Progenitor cell of endocrine pancreas (in vitro differentiated cells): Measurements from ENCODE around the gene CCND2. TPM values are rescaled to one million over a fixed set of nuclear protein-coding genes. Genes with fewer than 3 reads are reported as not detected.
A peak's percentile ranks its signal among the peaks of the same experiment; 100 is the strongest.

Source experiments
- DNase-seq: peaks from one replicate; pipeline ENCODE4 v3.0.0; 2021; ENCODE audit warnings: low spot score; ENCODE audit not compliant: unreplicated experiment
- H3K27ac Mint-ChIP-seq: 2 replicates; pipeline ENCODE4 v1.8.0; 2021; ENCODE audit warnings: mild to moderate bottlenecking, moderate library complexity, mixed read lengths
- H3K27me3 Mint-ChIP-seq: 2 replicates; pipeline ENCODE4 v1.8.0; 2021; ENCODE audit warnings: mixed read lengths
- H3K36me3 Mint-ChIP-seq: 2 replicates; pipeline ENCODE4 v1.8.0; 2022; ENCODE audit warnings: mixed read lengths; ENCODE audit not compliant: insufficient read depth
- H3K4me1 Mint-ChIP-seq: 2 replicates; pipeline ENCODE4 v1.8.0; 2021; ENCODE audit warnings: low read depth, mixed read lengths
- H3K4me3 Mint-ChIP-seq: 2 replicates; pipeline ENCODE4 v1.8.0; 2021; ENCODE audit warnings: low read depth, mild to moderate bottlenecking, moderate library complexity, mixed read lengths
- H3K9me3 Mint-ChIP-seq: 2 replicates; pipeline ENCODE4 v1.8.0; 2021; ENCODE audit warnings: low read depth, mixed read lengths
- CTCF ChIP-seq: fragments of 200-600 bp; sonication (generic); IDR thresholded peaks from one replicate; pipeline ENCODE4 v1.5.0; 2021; ENCODE audit warnings: antibody characterized with exemption, mild to moderate bottlenecking; ENCODE audit not compliant: unreplicated experiment
- total RNA-seq: library from RNA; stranded (reverse); gene quantifications from 2 replicates; pipeline ENCODE4 v1.2.1, GENCODE V29; 2021

CCND2 gene
- total RNA-seq, 1 donor from 2014 or later: 463 TPM

DNA sequence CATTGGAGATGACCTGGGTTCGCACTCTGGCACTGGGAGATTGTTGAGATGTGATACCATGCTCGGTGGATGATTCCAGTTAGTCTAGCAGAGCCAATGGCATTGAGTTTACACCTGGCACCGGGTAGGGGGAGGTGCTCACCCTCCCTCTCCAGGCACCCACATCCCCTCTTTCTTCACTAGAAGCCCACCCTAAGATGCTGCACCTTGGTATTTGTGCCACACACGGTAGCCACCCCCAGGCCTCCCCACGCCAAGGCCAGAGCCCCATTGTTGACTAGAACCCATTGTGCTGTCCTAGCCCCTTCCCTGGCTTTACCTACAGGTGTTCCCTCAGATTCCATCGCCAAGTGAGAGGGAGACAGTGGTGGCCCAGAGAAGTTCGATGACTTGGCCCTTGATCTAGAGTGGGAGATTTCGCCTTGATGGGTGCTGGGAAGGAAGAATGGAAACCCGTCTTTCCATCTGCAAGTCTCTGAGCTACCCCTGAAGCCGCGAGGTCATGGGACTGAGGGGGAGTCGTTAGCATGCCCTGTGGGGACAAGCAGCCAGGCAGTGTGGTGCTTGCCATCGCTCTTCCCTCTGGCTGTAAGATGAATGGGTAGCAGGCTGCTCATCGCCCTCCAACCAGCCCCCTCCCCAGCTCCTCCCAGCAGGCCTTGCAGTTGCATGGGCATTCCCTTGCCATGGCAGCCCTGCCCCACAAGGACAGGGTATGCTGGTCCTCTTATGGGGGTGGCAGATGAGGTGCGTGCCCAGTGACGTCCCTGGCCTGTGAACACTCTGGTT is 8.7 kb downstream of the CCND2 start:
- Mint-ChIP-seq H3K27ac (no peak overlapping the region), H3K4me3 (no peak overlapping the region), H3K27me3 (no peaks in the 10 kb centered on the region), H3K36me3 (peaks cover 64% of the 10 kb centered on the region), H3K9me3 (no peaks in the 10 kb centered on the region), H3K4me1 (peaks cover 28% of the 10 kb centered on the region)
- TF ChIP-seq CTCF: no peak
- DNase-seq: no peak

GRCh38 chr12:4282892-4283511 is 9.4 kb downstream of the CCND2 start:
- Mint-ChIP-seq H3K9me3 (no peaks in the 10 kb centered on the region), H3K4me3 (no peak overlapping the region), H3K4me1 (peaks cover 25% of the 10 kb centered on the region), H3K27me3 (no peaks in the 10 kb centered on the region), H3K36me3 (peaks cover 64% of the 10 kb centered on the region), H3K27ac (no peak overlapping the region)
- no peak for DNase-seq
- TF ChIP-seq CTCF: peak; percentile 36

- no peak for TF ChIP-seq CTCF
- H3K27ac Mint-ChIP-seq: peak overlapping the region; percentile 56
- no peak for DNase-seq
- no peak overlapping the region for H3K4me3 Mint-ChIP-seq
- H3K27me3 Mint-ChIP-seq: no peaks in the 10 kb centered on the region
- H3K4me1 Mint-ChIP-seq: peaks cover 24% of the 10 kb centered on the region
- H3K9me3 Mint-ChIP-seq: no peaks in the 10 kb centered on the region
- peaks cover 63% of the 10 kb centered on the region for H3K36me3 Mint-ChIP-seq
Observed at GRCh38 chr12:4283512-4284255, 10.1 kb downstream of the CCND2 start.

DNA sequence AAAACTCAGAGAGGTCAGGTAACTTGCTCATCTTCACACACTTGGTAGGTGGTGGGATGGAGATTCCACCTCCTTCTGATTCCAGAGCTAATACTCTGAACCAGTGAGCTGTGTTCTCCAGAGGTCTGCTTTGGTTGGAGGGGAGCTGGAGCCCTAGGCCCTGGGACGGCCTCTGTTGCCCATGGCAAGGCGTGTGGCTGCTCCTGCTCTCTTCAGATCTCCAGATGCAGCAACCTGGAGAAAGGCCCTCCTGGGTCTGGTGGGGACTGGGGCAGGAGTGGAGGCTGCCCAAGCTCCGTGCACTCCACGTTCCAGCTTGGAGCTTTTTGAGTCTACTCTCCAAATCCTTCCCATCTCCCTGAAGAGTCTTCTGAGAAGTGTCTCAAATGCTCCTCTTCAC is 10.7 kb downstream of the CCND2 start:
- TF ChIP-seq CTCF: no peak
- peaks cover 60% of the 10 kb centered on the region for H3K36me3 Mint-ChIP-seq
- peaks cover 19% of the 10 kb centered on the region for H3K4me1 Mint-ChIP-seq
- H3K9me3 Mint-ChIP-seq: no peaks in the 10 kb centered on the region
- H3K27me3 Mint-ChIP-seq: no peaks in the 10 kb centered on the region
- H3K27ac Mint-ChIP-seq: no peak overlapping the region
- DNase-seq: no peak
- no peak overlapping the region for H3K4me3 Mint-ChIP-seq

GRCh38 chr12:4285070-4285469 is 11.5 kb downstream of the CCND2 start:
- peaks cover 59% of the 10 kb centered on the region for H3K36me3 Mint-ChIP-seq
- peaks cover 16% of the 10 kb centered on the region for H3K4me1 Mint-ChIP-seq

More at GRCh38 chr12:4285070-4285469, 11.5 kb downstream of the CCND2 start:
- DNase-seq: no peak
- Mint-ChIP-seq H3K27ac (no peak overlapping the region), H3K9me3 (no peaks in the 10 kb centered on the region), H3K4me3 (no peak overlapping the region), H3K27me3 (no peaks in the 10 kb centered on the region)
- TF ChIP-seq CTCF: no peak
